ENCODE measurements around the gene XRCC2. TPM values are rescaled to one million over a fixed set of nuclear protein-coding genes. Genes with fewer than 3 reads are reported as not detected.

XRCC2 gene
- total RNA-seq, 2 experiments from 2014 or later = 40.0 to 40.1 TPM

DNA sequence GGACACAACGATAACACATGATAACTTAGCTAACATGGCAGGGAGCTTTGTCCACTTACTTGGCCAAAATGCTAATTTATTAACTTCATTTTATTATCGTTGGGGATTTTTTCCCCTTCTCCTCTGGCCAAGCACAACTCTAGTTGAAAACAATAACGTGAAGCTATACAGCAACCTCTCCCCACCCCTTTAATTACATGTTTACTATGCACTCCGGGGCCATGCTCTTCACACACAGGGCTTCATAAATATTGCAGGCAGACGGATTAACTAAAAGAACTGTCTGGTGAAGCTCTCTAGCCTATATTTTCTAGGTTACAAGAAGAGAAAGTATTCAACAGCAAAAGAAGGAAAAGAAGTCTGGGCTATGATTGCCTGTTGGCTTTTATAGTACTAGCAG, 51.7 kb downstream of the XRCC2 start:
- Histone ChIP-seq H3K4me2 (ENCODE audit: low read length) (no peak overlapping the region), H3K9me2 (ENCODE audit: insufficient read depth, low read length) (no peaks in the 10 kb centered on the region), H3K36me3 (ENCODE audit: insufficient read depth, low read length) (no peaks in the 10 kb centered on the region), H2AFZ (ENCODE audit: low read length) (no peak overlapping the region), H3K4me3 (ENCODE audit: low read depth, low read length, poor library complexity, severe bottlenecking) (no peak overlapping the region), H3K79me2 (ENCODE audit: insufficient read depth, low read depth, low read length) (no peaks in the 10 kb centered on the region), H3K4me1 (ENCODE audit: insufficient read depth, low read length, poor library complexity, severe bottlenecking) (no peaks in the 10 kb centered on the region), H3K9me3 (ENCODE audit: low read length) (no peaks in the 10 kb centered on the region), H4K20me1 (ENCODE audit: insufficient read depth, low read length) (no peaks in the 10 kb centered on the region), H3K27ac (ENCODE audit: low read depth, low read length, poor library complexity, severe bottlenecking) (no peak overlapping the region)
- intact Hi-C loops (cut with micrococcal nuclease; ENCODE audit: unreplicated experiment) = no loop called here
- no TSS peak for BruUV-seq (replicated peaks)
- POLR2A ChIA-PET = interaction anchor here (0.6 to 1.0 kb wide), 4 partner anchors 12 to 899 kb away, joined by 3 to 7 read pairs (median 5); no protein-coding TSS in a partner anchor
- DNase-seq (ENCODE audit: low spot score) = no peak
- TF ChIP-seq EZH2phosphoT487 (IDR thresholded peaks at IDR 0.05; ENCODE audit: borderline replicate concordance, low read depth, low read length) = no peak
- TF ChIP-seq, protein P1, sequence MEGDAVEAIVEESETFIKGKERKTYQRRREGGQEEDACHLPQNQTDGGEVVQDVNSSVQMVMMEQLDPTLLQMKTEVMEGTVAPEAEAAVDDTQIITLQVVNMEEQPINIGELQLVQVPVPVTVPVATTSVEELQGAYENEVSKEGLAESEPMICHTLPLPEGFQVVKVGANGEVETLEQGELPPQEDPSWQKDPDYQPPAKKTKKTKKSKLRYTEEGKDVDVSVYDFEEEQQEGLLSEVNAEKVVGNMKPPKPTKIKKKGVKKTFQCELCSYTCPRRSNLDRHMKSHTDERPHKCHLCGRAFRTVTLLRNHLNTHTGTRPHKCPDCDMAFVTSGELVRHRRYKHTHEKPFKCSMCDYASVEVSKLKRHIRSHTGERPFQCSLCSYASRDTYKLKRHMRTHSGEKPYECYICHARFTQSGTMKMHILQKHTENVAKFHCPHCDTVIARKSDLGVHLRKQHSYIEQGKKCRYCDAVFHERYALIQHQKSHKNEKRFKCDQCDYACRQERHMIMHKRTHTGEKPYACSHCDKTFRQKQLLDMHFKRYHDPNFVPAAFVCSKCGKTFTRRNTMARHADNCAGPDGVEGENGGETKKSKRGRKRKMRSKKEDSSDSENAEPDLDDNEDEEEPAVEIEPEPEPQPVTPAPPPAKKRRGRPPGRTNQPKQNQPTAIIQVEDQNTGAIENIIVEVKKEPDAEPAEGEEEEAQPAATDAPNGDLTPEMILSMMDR (conservative IDR thresholded peaks at IDR 0.05; ENCODE audit: low read length) = no peak
- CTCF ChIA-PET (ENCODE audit: unreplicated experiment) = no interaction called here

GRCh38 chr7:152621426-152621825, 54.5 kb downstream of the XRCC2 start:
- no peaks in the 10 kb centered on the region for H4K20me1 ChIP-seq (ENCODE audit: insufficient read depth, low read length)
- TF ChIP-seq, protein P1 (conservative IDR thresholded peaks at IDR 0.05; ENCODE audit: low read length) = no peak
- no peak for TF ChIP-seq EZH2phosphoT487 (IDR thresholded peaks at IDR 0.05; ENCODE audit: borderline replicate concordance, low read depth, low read length)
- no peaks in the 10 kb centered on the region for H3K36me3 ChIP-seq (ENCODE audit: insufficient read depth, low read length)
- H2AFZ ChIP-seq (ENCODE audit: low read length) = no peak overlapping the region
- H3K4me1 ChIP-seq (ENCODE audit: insufficient read depth, low read length, poor library complexity, severe bottlenecking) = no peaks in the 10 kb centered on the region
- no peaks in the 10 kb centered on the region for H3K9me2 ChIP-seq (ENCODE audit: insufficient read depth, low read length)
- no peak overlapping the region for H3K27ac ChIP-seq (ENCODE audit: low read depth, low read length, poor library complexity, severe bottlenecking)
- H3K4me3 ChIP-seq (ENCODE audit: low read depth, low read length, poor library complexity, severe bottlenecking) = no peak overlapping the region
- POLR2A ChIA-PET = no interaction called here
- no TSS peak for BruUV-seq (replicated peaks)
- CTCF ChIA-PET (ENCODE audit: unreplicated experiment) = no interaction called here
- no peak overlapping the region for H3K4me2 ChIP-seq (ENCODE audit: low read length)
- no peak for DNase-seq (ENCODE audit: low spot score)
- intact Hi-C loops (cut with micrococcal nuclease; ENCODE audit: unreplicated experiment) = no loop called here
- H3K9me3 ChIP-seq (ENCODE audit: low read length) = no peaks in the 10 kb centered on the region
- H3K79me2 ChIP-seq (ENCODE audit: insufficient read depth, low read depth, low read length) = no peaks in the 10 kb centered on the region

DNA sequence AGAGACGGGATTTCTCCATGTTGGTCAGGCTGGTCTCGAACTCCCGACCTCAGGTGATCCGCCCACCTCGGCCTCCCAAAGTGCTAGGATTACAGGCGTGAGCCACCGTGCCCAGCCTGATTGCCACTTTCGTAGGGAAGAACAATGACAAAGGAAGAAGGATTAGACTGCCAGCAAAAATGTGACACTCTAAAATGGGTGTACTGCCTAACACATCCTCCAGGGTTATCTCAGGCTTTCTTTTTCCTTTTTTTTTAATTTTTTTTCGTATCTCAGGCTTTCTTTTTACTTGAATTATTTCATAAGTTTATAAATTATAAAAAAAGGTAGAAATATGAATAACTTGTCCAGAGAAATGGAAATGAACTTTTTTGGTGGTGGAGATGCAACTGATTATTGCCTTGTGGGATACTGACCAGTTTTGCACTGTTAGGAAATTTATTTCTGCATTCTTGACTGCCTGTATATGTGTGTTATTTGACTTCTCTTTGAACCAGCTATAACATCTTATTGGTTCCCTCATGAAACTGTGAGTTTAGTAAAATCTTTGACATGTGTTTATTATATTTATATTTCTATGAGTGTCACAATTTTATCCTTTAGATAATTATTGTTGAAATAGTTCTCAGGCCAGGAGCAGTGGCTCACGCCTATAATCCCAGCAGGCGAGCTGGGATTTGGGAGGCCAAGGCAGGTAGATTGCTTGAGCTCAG, 56.8 kb downstream of the XRCC2 start:
- CTCF ChIA-PET (ENCODE audit: unreplicated experiment) = no interaction called here
- H4K20me1 ChIP-seq (ENCODE audit: insufficient read depth, low read length) = no peaks in the 10 kb centered on the region
- no peak overlapping the region for H2AFZ ChIP-seq (ENCODE audit: low read length)
- no peak overlapping the region for H3K4me3 ChIP-seq (ENCODE audit: low read depth, low read length, poor library complexity, severe bottlenecking)
- POLR2A ChIA-PET = interaction anchor here (0.9 kb wide), 1 partner anchor 343 kb away, joined by 4 read pairs; no protein-coding TSS in a partner anchor
- H3K4me1 ChIP-seq (ENCODE audit: insufficient read depth, low read length, poor library complexity, severe bottlenecking) = no peaks in the 10 kb centered on the region
- no peaks in the 10 kb centered on the region for H3K9me3 ChIP-seq (ENCODE audit: low read length)
- no peak overlapping the region for H3K27ac ChIP-seq (ENCODE audit: low read depth, low read length, poor library complexity, severe bottlenecking)
- no peaks in the 10 kb centered on the region for H3K79me2 ChIP-seq (ENCODE audit: insufficient read depth, low read depth, low read length)
- no peak overlapping the region for H3K4me2 ChIP-seq (ENCODE audit: low read length)
- no peak for DNase-seq (ENCODE audit: low spot score)
- BruUV-seq (replicated peaks) = no TSS peak
- no peaks in the 10 kb centered on the region for H3K36me3 ChIP-seq (ENCODE audit: insufficient read depth, low read length)
- intact Hi-C loops (cut with micrococcal nuclease; ENCODE audit: unreplicated experiment) = no loop called here
- TF ChIP-seq, protein P1 (conservative IDR thresholded peaks at IDR 0.05; ENCODE audit: low read length) = no peak
- TF ChIP-seq EZH2phosphoT487 (IDR thresholded peaks at IDR 0.05; ENCODE audit: borderline replicate concordance, low read depth, low read length) = no peak
- no peaks in the 10 kb centered on the region for H3K9me2 ChIP-seq (ENCODE audit: insufficient read depth, low read length)

Data from OCI-LY7 (cell line).